HG02588 (cell line): Measurements from ENCODE around the gene LBR.

Experiments
- ATAC-seq: cut with Tn5 transposase; IDR thresholded peaks from one replicate; pipeline ENCODE4 v1.9.1; 2021; ENCODE audit warnings: mild to moderate bottlenecking, moderate library complexity; ENCODE audit not compliant: unreplicated experiment

LBR gene

GRCh38 chr1:225446981-225447615 lies 19.3 kb upstream of the LBR start:
- no peak for ATAC-seq

- no peak for ATAC-seq
Observed at GRCh38 chr1:225446595-225446960, 18.7 kb upstream of the LBR start.

- no peak for ATAC-seq
Observed at GRCh38 chr1:225445639-225446594, 18.1 kb upstream of the LBR start.

GRCh38 chr1:225442123-225442505 lies 14.3 kb upstream of the LBR start:
- ATAC-seq: no peak

GRCh38 chr1:225441314-225442122 lies 13.7 kb upstream of the LBR start:
- ATAC-seq: peak; percentile 42

GRCh38 chr1:225440380-225441221 lies 12.8 kb upstream of the LBR start:
- no peak for ATAC-seq

- ATAC-seq: no peak
Observed at GRCh38 chr1:225437710-225438437, 10.0 kb upstream of the LBR start.

- ATAC-seq: peak; percentile 70
Observed at GRCh38 chr1:225435957-225436392, 8.1 kb upstream of the LBR start.

GRCh38 chr1:225435487-225435886 lies 7.6 kb upstream of the LBR start:
- peak; percentile 16 for ATAC-seq

GRCh38 chr1:225435076-225435475 lies 7.2 kb upstream of the LBR start:
- ATAC-seq: no peak

- ATAC-seq: no peak
Observed at GRCh38 chr1:225434046-225434445, 6.2 kb upstream of the LBR start.

- no peak for ATAC-seq
Observed at GRCh38 chr1:225431081-225431863, 3.4 kb upstream of the LBR start.

GRCh38 chr1:225430301-225430700 lies 2.5 kb upstream of the LBR start:
- no peak for ATAC-seq

GRCh38 chr1:225428881-225429455 lies 1.1 kb upstream of the LBR start:
- ATAC-seq: no peak

GRCh38 chr1:225428068-225428880 lies 436 bp upstream of the LBR start:
- ATAC-seq: peak; percentile 90

- no peak for ATAC-seq
Observed at GRCh38 chr1:225426395-225427234, 1.2 kb downstream of the LBR start.

GRCh38 chr1:225425201-225425786 lies 2.5 kb downstream of the LBR start:
- no peak for ATAC-seq
